ENCODE measurements around the gene RALGAPB.

- TF ChIP-seq CTCF (IDR thresholded peaks at IDR 0.05) (no peak), POLR2A (IDR thresholded peaks at IDR 0.05) (no peak)
Observed at GRCh38 chr20:38581013-38581412, 108.4 kb downstream of the RALGAPB start, which contains the start of gene ADIG.
